CD4-positive, alpha-beta T cell (primary cell): Measurements from ENCODE around the gene TBC1D22A. TPM values are rescaled to one million over a fixed set of nuclear protein-coding genes. Genes with fewer than 3 reads are reported as not detected.

ENCODE experiments used
- ATAC-seq: fragments of 200-7000 bp; cut with Tn5 transposase; one replicate; pipeline ENCODE4 v1.10.0; 2022; ENCODE audit warnings: mild to moderate bottlenecking; ENCODE audit not compliant: poor library complexity
- CTCF ChIA-PET: fragments of 350-600 bp; sonication (Branson Sonifier 250); formaldehyde crosslinking; loops from one replicate; lab custom pipeline; 2021; ENCODE audit warnings: antibody characterized with exemption, inconsistent platforms; lab: Charles Lee
- POLR2A ChIA-PET: fragments of 350-600 bp; sonication (Branson Sonifier 250); formaldehyde crosslinking; loops from one replicate; lab custom pipeline; 2021; ENCODE audit warnings: antibody characterized with exemption, inconsistent platforms; lab: Charles Lee
- DNase-seq, 14 experiments: peaks; one replicate each; pipeline ENCODE4 v3.0.0-alpha.2; 2013 to 2020; ENCODE audit warnings: mixed read lengths in 2 of 14
- H3K27ac ChIP-seq, 2 donors: one replicate each; pipeline versions ENCODE4 v1.5.1 to v1.7.0; 2013; ENCODE audit warnings: low read length in 2 of 2, low read depth in 1 of 2, mild to moderate bottlenecking in 1 of 2
- H3K27me3 ChIP-seq, 2 experiments: 1 replicate in 1 of 2; 2 replicates in 1 of 2; pipeline versions ENCODE4 v1.6.1 to v1.7.0; 2013; ENCODE audit warnings: low read length in 2 of 2, control low read depth in 1 of 2, mild to moderate bottlenecking in 1 of 2, moderate library complexity in 1 of 2; ENCODE audit not compliant: insufficient read depth in 2 of 2, control insufficient read depth in 1 of 2
- H3K36me3 ChIP-seq: one replicate; pipeline ENCODE4 v1.6.1; 2013; ENCODE audit warnings: low read length, control low read depth; ENCODE audit not compliant: insufficient read depth
- H3K4me1 ChIP-seq: one replicate; pipeline ENCODE4 v1.6.1; 2013; ENCODE audit warnings: low read length, control low read depth; ENCODE audit not compliant: insufficient read depth
- H3K4me3 ChIP-seq: one replicate; pipeline ENCODE4 v1.5.1; 2013; ENCODE audit warnings: mild to moderate bottlenecking, low read length, moderate library complexity
- H3K9me3 ChIP-seq, 2 experiments: 1 replicate in 1 of 2; 2 replicates in 1 of 2; pipeline versions ENCODE4 v1.6.1 to v1.7.0; 2013; ENCODE audit warnings: low read length in 2 of 2, mild to moderate bottlenecking in 2 of 2, control low read depth in 1 of 2, moderate library complexity in 1 of 2; ENCODE audit not compliant: control insufficient read depth in 1 of 2, insufficient read depth in 1 of 2
- H3K27ac Mint-ChIP-seq: one replicate; pipeline ENCODE4 v1.8.0; 2020; ENCODE audit warnings: mixed read lengths
- H3K27me3 Mint-ChIP-seq: one replicate; pipeline ENCODE4 v1.8.0; 2021; ENCODE audit warnings: mixed read lengths
- H3K36me3 Mint-ChIP-seq: one replicate; pipeline ENCODE4 v1.8.0; 2021; ENCODE audit warnings: low read depth, mixed read lengths
- H3K4me1 Mint-ChIP-seq: one replicate; pipeline ENCODE4 v1.8.0; 2021; ENCODE audit warnings: low read depth, mixed read lengths
- H3K4me3 Mint-ChIP-seq: one replicate; pipeline ENCODE4 v1.8.0; 2020; ENCODE audit warnings: mild to moderate bottlenecking, mixed read lengths
- H3K9me3 Mint-ChIP-seq: one replicate; pipeline ENCODE4 v1.8.0; 2020; ENCODE audit warnings: mixed read lengths
- intact Hi-C, 2 experiments: fragments of 100-400 bp; cut with DNase I in 1 of 2; cut with micrococcal nuclease in 1 of 2; formaldehyde crosslinking; loops; one replicate each; pipeline versions ENCODE4 v1.15.1 to v1.9.0; 2023 to 2025; cut with DNase I, micrococcal nuclease
- total RNA-seq, 174 experiments: library from RNA in 2 of 174; stranded (reverse) in 2 of 174; gene quantifications; one replicate each; pipeline ENCODE4 v1.2.3 and lab custom pipeline; 2021 to 2026
- TF ChIP-seq, protein P1 (sequence below): fragments of 200-600 bp; IDR thresholded peaks from one replicate; pipeline ENCODE4 v1.8.0; 2022; ENCODE audit warnings: antibody characterized with exemption, mild to moderate bottlenecking

TBC1D22A gene
- total RNA-seq, 2 experiments from 2014 or later = 27.1 to 31.7 TPM

DNA sequence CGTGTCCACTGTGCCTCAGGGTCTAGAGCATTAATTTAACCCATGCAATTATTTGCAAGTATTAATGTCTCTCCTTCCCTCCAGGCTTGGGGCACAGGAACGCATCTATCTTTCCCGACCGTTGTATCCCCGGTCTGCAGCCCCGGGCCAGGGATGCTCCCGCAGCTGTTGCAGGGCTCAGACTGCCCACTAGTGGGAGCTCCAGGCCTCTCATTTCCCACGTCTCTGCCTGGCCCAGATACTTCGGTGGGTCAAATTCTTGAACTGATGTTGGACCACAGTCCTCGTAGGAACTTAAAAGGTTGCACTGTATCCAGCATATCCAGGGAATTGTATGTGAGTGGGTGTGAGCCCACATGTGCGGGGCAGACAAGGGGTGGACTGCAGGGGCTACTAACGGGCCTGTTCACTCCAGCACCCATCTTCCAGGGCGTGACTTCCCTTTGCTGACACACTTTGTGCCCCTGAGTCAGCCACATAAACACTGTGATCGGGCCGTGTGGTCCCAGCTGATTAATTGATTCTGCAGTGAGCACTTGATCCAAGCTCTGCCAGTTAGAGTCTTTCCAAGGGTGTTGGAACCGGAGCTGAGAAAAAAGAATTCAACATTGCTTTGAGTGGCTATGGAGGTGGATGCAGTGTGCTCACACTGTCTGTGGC is 451.3 kb downstream of the TBC1D22A start:
- peak; percentile 64 for ATAC-seq
- H3K27me3 ChIP-seq = no peaks in the 10 kb centered on the region
- H3K4me1 Mint-ChIP-seq = peaks cover 5% of the 10 kb centered on the region
- no peaks in the 10 kb centered on the region for H3K4me1 ChIP-seq
- no peaks in the 10 kb centered on the region for H3K9me3 Mint-ChIP-seq
- no peak overlapping the region for H3K27ac Mint-ChIP-seq
- DNase-seq = peak; percentile 11 to 61 (median 29)
- ChIA-PET CTCF (no interaction called here), POLR2A (no interaction called here)
- intact Hi-C loops = loop anchor here in 1 of 2 experiments (5.0 kb wide), 1 partner anchor 1279 kb away; no protein-coding TSS in a partner anchor
- H3K4me3 Mint-ChIP-seq = no peak overlapping the region
- H3K27me3 Mint-ChIP-seq = no peaks in the 10 kb centered on the region
- no peak overlapping the region for H3K4me3 ChIP-seq
- H3K27ac ChIP-seq = no peak overlapping the region
- TF ChIP-seq, protein P1, sequence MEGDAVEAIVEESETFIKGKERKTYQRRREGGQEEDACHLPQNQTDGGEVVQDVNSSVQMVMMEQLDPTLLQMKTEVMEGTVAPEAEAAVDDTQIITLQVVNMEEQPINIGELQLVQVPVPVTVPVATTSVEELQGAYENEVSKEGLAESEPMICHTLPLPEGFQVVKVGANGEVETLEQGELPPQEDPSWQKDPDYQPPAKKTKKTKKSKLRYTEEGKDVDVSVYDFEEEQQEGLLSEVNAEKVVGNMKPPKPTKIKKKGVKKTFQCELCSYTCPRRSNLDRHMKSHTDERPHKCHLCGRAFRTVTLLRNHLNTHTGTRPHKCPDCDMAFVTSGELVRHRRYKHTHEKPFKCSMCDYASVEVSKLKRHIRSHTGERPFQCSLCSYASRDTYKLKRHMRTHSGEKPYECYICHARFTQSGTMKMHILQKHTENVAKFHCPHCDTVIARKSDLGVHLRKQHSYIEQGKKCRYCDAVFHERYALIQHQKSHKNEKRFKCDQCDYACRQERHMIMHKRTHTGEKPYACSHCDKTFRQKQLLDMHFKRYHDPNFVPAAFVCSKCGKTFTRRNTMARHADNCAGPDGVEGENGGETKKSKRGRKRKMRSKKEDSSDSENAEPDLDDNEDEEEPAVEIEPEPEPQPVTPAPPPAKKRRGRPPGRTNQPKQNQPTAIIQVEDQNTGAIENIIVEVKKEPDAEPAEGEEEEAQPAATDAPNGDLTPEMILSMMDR = peak; percentile 73
- no peaks in the 10 kb centered on the region for H3K36me3 ChIP-seq
- no peaks in the 10 kb centered on the region for H3K9me3 ChIP-seq
- H3K36me3 Mint-ChIP-seq = no peaks in the 10 kb centered on the region

DNA sequence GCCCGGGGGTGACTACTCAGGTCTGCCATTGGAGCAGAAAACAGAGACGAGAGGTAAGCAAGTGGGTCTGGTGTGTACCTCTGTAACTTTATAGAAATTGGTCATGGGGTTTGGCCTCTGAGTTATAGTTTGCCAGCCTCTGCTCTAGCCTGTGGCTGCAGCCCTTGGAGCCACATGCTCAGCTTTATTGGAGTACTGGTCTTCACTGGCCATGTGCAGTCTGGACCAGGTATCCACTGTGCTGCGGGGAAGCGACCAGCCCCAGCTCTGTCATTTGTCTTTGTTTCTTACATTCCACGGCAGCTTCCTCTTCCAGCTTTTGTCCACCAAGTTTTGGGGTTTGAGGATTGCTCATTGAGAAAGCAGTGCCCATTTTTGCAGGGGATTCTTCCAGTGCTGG is 453.4 kb downstream of the TBC1D22A start:
- CTCF ChIA-PET = no interaction called here
- H3K4me3 Mint-ChIP-seq = no peak overlapping the region
- peaks cover 5% of the 10 kb centered on the region for H3K4me1 Mint-ChIP-seq
- H3K27me3 Mint-ChIP-seq = no peaks in the 10 kb centered on the region
- H3K4me1 ChIP-seq = no peaks in the 10 kb centered on the region
- H3K27me3 ChIP-seq = no peaks in the 10 kb centered on the region
- H3K36me3 ChIP-seq = no peaks in the 10 kb centered on the region
- DNase-seq = no peak
- TF ChIP-seq, protein P1 = no peak
- H3K4me3 ChIP-seq = no peak overlapping the region
- no peak for ATAC-seq
- H3K27ac ChIP-seq = no peak overlapping the region
- no peak overlapping the region for H3K27ac Mint-ChIP-seq
- no peaks in the 10 kb centered on the region for H3K9me3 ChIP-seq
- POLR2A ChIA-PET = no interaction called here
- intact Hi-C loops = no loop called here
- H3K36me3 Mint-ChIP-seq = no peaks in the 10 kb centered on the region
- H3K9me3 Mint-ChIP-seq = no peaks in the 10 kb centered on the region

DNA sequence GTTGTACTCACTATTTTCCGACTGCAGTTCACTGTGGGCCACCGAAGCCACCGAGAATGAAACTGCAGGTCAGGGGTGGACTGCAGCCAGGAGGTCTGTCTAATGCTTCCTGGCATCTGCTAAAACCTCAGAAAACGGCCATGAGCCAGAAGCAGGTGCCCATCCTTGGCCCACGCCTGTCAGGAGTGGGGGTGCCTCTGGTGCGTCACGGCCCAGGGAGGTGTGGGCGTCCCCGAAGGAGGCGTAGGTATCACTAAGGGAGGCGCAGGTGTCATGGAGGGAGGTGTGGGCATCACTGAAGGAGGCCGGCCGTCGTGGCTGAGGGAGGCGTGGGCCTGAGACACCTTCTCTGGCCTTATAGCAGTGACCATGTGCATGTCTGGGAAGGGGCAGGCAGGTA is 456.2 kb downstream of the TBC1D22A start:
- Mint-ChIP-seq H3K36me3 (no peaks in the 10 kb centered on the region), H3K27ac (no peak overlapping the region), H3K9me3 (no peaks in the 10 kb centered on the region), H3K4me1 (peaks cover 1% of the 10 kb centered on the region), H3K4me3 (no peak overlapping the region), H3K27me3 (no peaks in the 10 kb centered on the region)
- TF ChIP-seq, protein P1 = no peak
- ChIA-PET POLR2A (no interaction called here), CTCF (no interaction called here)
- no peaks in the 10 kb centered on the region for H3K9me3 ChIP-seq
- ATAC-seq = no peak
- H3K4me3 ChIP-seq = no peak overlapping the region
- DNase-seq = peak in 1 of 14 experiments; percentile 6
- H3K36me3 ChIP-seq = no peaks in the 10 kb centered on the region
- no peaks in the 10 kb centered on the region for H3K4me1 ChIP-seq
- no peak overlapping the region for H3K27ac ChIP-seq
- H3K27me3 ChIP-seq = no peaks in the 10 kb centered on the region
- intact Hi-C loops = no loop called here
